ENCODE data around the gene IRF5. TPM values are rescaled to one million over a fixed set of nuclear protein-coding genes. Genes with fewer than 3 reads are reported as not detected.

IRF5 gene
- total and polyA plus RNA-seq, 2 donors (not counting 1 experiment from before 2014, with no cell fraction given): 91.3 to 135 TPM

GRCh38 chr7:128985660-128986059 is 47.9 kb downstream of the IRF5 start:
- no peaks in the 10 kb centered on the region for H3K9me3 ChIP-seq (ENCODE audit: control extremely low read depth in 1 of 3, control insufficient read depth in 2 of 3, insufficient read depth in 1 of 3, low read length in 2 of 3)
- Mint-ChIP-seq H3K27me3 (no peaks in the 10 kb centered on the region), H3K9me3 (ENCODE audit: insufficient read depth) (no peaks in the 10 kb centered on the region), H3K4me3 (no peak overlapping the region), H3K4me1 (no peaks in the 10 kb centered on the region), H3K27ac (no peak overlapping the region)
- no peaks in the 10 kb centered on the region for H4K20me1 ChIP-seq (ENCODE audit: control insufficient read depth, insufficient read depth, low read length, poor library complexity, severe bottlenecking)
- no peak overlapping the region for H2AFZ ChIP-seq (ENCODE audit: insufficient read depth, low read depth, low read length, poor library complexity, severe bottlenecking)
- no peak for DNase-seq
- H3K4me3 ChIP-seq (ENCODE audit: control extremely low read depth in 1 of 5, extremely low read depth in 1 of 5, insufficient read depth in 1 of 5, low read depth in 2 of 5, low read length in 4 of 5): no peak overlapping the region
- ChIA-PET POLR2A (no interaction called here), CTCF (interaction anchor here (1.3 to 1.5 kb wide), 2 partner anchors 17 to 31 kb away, joined by 3 read pairs; no protein-coding TSS in a partner anchor)
- TF ChIP-seq EZH2 (IDR thresholded peaks at IDR 0.05; ENCODE audit: borderline replicate concordance, insufficient read depth, low read depth, low read length, poor library complexity, severe bottlenecking): no peak
- TF ChIP-seq, protein P1, sequence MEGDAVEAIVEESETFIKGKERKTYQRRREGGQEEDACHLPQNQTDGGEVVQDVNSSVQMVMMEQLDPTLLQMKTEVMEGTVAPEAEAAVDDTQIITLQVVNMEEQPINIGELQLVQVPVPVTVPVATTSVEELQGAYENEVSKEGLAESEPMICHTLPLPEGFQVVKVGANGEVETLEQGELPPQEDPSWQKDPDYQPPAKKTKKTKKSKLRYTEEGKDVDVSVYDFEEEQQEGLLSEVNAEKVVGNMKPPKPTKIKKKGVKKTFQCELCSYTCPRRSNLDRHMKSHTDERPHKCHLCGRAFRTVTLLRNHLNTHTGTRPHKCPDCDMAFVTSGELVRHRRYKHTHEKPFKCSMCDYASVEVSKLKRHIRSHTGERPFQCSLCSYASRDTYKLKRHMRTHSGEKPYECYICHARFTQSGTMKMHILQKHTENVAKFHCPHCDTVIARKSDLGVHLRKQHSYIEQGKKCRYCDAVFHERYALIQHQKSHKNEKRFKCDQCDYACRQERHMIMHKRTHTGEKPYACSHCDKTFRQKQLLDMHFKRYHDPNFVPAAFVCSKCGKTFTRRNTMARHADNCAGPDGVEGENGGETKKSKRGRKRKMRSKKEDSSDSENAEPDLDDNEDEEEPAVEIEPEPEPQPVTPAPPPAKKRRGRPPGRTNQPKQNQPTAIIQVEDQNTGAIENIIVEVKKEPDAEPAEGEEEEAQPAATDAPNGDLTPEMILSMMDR (IDR thresholded peaks at IDR 0.05): no peak
- H3K79me2 ChIP-seq (ENCODE audit: control insufficient read depth, insufficient read depth, low read length): no peaks in the 10 kb centered on the region
- H3K27ac ChIP-seq (ENCODE audit: low read length in 2 of 2): no peak overlapping the region
- intact Hi-C loops (cut with micrococcal nuclease): no loop called here
- no peaks in the 10 kb centered on the region for H3K27me3 ChIP-seq (replicated peaks in 1 of 4; ENCODE audit: control extremely low read depth in 1 of 4, control insufficient read depth in 3 of 4, insufficient read depth in 4 of 4, low read length in 3 of 4)
- no peak for ATAC-seq (ENCODE audit: low read depth)
- no peak overlapping the region for H3K4me2 ChIP-seq (replicated peaks; ENCODE audit: low read depth, low read length, poor library complexity, severe bottlenecking)
- H3K36me3 ChIP-seq (replicated peaks in 1 of 2; ENCODE audit: control extremely low read depth in 1 of 2, control insufficient read depth in 1 of 2, extremely low read depth in 1 of 2, insufficient read depth in 2 of 2, low read length in 1 of 2): peaks cover 23 to 85% of the 10 kb centered on the region in 2 experiments
- H3K4me1 ChIP-seq (ENCODE audit: control insufficient read depth in 2 of 2, insufficient read depth in 2 of 2, low read length in 2 of 2): no peaks in the 10 kb centered on the region
- H3K9ac ChIP-seq (ENCODE audit: low read length): no peak overlapping the region

GRCh38 chr7:128986609-128987008 is 48.9 kb downstream of the IRF5 start:
- Histone ChIP-seq H3K4me3 (ENCODE audit: control extremely low read depth in 1 of 5, extremely low read depth in 1 of 5, insufficient read depth in 1 of 5, low read depth in 2 of 5, low read length in 4 of 5) (no peak overlapping the region), H3K36me3 (replicated peaks in 1 of 2; ENCODE audit: control extremely low read depth in 1 of 2, control insufficient read depth in 1 of 2, extremely low read depth in 1 of 2, insufficient read depth in 2 of 2, low read length in 1 of 2) (peaks cover 24 to 87% of the 10 kb centered on the region in 2 experiments), H2AFZ (ENCODE audit: insufficient read depth, low read depth, low read length, poor library complexity, severe bottlenecking) (no peak overlapping the region), H3K79me2 (ENCODE audit: control insufficient read depth, insufficient read depth, low read length) (no peaks in the 10 kb centered on the region), H3K9ac (ENCODE audit: low read length) (no peak overlapping the region), H3K4me2 (replicated peaks; ENCODE audit: low read depth, low read length, poor library complexity, severe bottlenecking) (no peak overlapping the region), H3K4me1 (ENCODE audit: control insufficient read depth in 2 of 2, insufficient read depth in 2 of 2, low read length in 2 of 2) (no peaks in the 10 kb centered on the region), H3K27me3 (replicated peaks in 1 of 4; ENCODE audit: control extremely low read depth in 1 of 4, control insufficient read depth in 3 of 4, insufficient read depth in 4 of 4, low read length in 3 of 4) (no peaks in the 10 kb centered on the region), H3K9me3 (ENCODE audit: control extremely low read depth in 1 of 3, control insufficient read depth in 2 of 3, insufficient read depth in 1 of 3, low read length in 2 of 3) (no peaks in the 10 kb centered on the region), H3K27ac (ENCODE audit: low read length in 2 of 2) (no peak overlapping the region), H4K20me1 (ENCODE audit: control insufficient read depth, insufficient read depth, low read length, poor library complexity, severe bottlenecking) (no peaks in the 10 kb centered on the region)
- ATAC-seq (ENCODE audit: low read depth) (no peak), DNase-seq (no peak)
- no peaks in the 10 kb centered on the region for H3K9me3 Mint-ChIP-seq (ENCODE audit: insufficient read depth)
- no peak overlapping the region for H3K27ac Mint-ChIP-seq
- no peaks in the 10 kb centered on the region for H3K4me1 Mint-ChIP-seq
- ChIA-PET CTCF (interaction anchor here (1.0 to 1.3 kb wide), 2 partner anchors 18 to 72 kb away, joined by 3 to 4 read pairs; no protein-coding TSS in a partner anchor), POLR2A (no interaction called here)
- H3K27me3 Mint-ChIP-seq: no peaks in the 10 kb centered on the region
- WGBS (ENCODE audit: insufficient coverage): 97% methylated on average over 3 of the region's 3 CpGs
- no peak overlapping the region for H3K4me3 Mint-ChIP-seq
- intact Hi-C loops (cut with micrococcal nuclease): no loop called here
- TF ChIP-seq EZH2 (IDR thresholded peaks at IDR 0.05; ENCODE audit: borderline replicate concordance, insufficient read depth, low read depth, low read length, poor library complexity, severe bottlenecking): no peak
- TF ChIP-seq, protein P1 (IDR thresholded peaks at IDR 0.05): no peak

All from B cell (primary cell).